GM18858 (cell line): Measurements from ENCODE around the gene CCDC177.

Experiments
- ATAC-seq: cut with Tn5 transposase; IDR thresholded peaks from one replicate; pipeline ENCODE4 v1.9.1; 2021; ENCODE audit not compliant: unreplicated experiment

CCDC177 gene

DNA sequence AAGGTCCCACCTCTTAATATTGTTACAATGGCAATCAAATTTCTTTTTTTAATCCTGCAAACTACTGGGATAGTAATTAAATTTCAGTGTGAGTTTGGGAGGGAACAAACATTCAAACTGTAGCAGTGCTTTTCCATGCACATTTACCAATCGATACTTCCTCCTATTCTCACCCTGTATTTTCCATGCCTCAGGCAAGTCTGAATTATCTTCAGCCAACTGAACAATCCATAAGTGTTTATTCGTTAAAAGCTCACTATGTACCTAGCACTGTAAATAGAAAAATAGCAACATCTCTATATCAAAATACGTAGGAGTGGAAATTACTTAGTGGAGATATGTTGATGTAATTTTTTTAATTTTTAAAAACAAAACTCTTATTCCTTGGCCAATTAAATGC, 43.5 kb downstream of the CCDC177 start:
- ATAC-seq, result no peak

DNA sequence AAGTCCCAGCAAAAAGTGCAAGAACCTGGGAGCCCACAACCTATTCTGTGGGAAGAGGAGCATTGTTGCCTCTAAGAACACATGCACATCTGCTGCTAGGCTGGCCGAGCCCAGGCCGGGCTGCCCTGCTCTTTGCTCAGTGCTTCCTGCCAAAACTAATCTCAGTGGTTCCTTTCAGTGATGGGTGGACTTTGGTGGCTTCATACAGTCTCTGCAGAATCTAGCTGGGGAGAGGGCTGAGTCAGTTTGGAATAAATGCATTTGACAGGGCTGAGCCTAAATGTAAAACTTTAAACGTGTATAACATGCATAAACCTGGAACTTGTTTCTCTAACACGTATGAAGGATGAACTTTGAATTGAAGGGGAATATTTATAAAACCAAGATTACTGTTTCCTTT, 44.6 kb downstream of the CCDC177 start:
- no peak for ATAC-seq

DNA sequence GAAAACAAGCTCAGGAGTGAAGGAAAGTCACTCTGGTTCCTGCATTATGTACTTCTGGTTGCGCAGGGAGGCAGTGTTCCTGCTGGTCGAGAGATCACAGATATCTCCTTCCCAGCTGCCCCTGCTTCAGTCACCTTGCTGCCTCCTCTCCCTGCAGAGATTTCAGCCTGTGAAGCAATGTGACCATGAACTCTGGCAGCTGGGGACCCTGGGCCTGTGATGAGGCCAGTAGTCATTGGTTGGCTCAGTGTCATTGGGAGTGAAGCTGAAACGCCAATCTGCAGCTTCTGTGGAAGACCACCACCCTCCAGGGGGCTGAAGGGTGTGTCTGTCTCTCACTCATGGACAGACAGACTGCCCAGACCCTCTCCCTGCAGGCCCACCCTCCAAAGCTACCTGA, 45.1 kb downstream of the CCDC177 start:
- ATAC-seq, result no peak

DNA sequence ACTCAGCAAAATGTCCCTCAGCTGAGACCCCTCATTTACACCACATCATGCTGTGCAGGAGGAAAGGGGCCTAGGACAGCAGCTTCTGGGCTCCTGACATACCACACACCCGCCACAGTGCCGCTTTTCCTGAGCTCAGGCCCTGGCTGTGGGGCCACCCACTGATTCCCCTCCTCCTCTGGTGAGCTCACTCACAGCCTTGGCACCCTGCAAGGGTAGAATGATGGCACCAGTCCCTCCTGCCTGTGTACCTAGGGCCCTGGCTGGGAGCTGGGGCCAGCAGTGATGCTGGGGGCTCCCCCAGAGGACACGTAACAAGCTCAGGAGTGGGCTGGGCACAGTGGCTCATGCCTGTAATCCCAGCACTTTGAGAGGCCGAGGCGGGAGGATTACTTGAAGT, 45.7 kb downstream of the CCDC177 start:
- no peak for ATAC-seq

DNA sequence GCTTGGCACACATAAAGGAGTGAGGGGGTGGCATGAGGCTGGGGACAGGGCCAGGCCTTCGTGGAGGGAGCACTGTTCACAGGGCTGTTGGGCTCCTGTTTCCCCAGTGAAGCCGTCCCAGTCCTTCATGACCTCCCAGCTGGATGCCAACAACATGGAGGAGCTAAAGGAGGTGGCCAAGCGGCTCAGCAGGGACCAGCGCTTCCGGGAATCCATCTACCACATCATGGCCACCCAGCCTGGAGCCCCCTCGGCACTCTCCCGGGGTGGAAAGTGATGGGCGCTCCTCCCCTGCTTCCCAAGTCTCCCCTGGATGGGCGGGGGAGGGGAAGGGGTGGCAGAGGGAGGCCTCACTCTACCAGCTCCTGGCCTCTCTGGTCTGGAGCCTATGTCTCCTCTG, 46.5 kb downstream of the CCDC177 start:
- ATAC-seq, result no peak

DNA sequence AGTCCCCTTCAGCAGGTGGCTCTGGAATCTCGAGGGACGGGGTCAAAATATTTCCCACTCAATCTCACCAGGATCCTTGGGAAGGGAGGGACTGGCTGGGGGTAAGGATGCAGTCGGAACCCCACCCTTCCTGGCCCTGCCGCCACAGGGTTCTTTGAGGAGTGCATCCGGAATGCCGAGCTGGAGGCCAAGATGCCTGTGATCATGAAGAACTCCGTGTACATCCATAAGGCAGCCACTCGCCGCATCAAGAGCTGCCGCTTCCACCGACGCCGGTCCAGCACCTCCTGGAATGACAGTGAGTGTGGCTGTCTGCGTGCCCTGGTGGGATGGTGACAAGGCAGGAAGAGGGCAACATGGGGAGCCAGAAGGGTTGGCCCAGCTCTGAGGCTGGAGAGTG, 47.0 kb downstream of the CCDC177 start:
- ATAC-seq, result no peak

DNA sequence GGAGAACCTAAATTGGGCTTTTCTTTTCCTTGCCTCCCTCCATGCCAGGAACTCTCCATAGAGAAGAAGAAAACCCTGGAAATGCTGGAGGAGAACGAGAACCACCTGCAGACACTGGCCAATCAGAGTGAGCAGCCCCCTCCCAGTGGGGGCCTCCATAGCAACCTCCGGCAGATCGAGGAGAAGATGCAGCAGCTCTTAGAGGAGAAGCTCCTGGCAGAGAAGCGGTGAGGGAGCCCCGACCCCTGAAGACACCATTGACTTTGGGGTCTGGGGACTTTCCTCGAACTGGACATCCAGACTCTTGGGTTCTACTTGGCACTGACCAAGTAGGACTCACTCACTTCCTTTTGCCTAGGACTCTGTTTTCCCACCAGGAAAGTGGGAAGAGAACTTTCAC, 48.8 kb downstream of the CCDC177 start:
- no peak for ATAC-seq

DNA sequence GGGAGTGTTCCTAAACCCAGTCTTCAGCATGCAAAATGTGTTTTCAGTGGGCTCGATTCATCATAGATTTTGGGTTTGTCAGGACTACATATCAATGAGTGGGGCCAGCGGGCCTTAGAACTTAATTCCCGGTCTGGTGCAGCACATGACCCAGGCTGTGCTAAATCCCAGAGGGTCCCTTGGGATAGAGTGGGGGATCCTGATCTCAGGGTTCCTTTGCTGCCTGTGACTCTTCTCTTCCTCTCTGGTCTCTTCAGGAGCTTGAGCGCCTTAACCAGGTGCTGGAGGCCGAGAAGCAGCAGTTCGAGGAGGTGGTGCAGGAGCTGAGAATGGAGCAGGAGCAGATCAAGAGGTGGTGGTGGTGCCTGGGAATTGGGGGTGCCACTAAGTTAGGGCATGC, 52.6 kb downstream of the CCDC177 start:
- ATAC-seq, result no peak
